PC-3 (cell line): ENCODE results near the gene REXO1.

Experiments used
- CTCF ChIP-seq: fragments of 300-600 bp; sonication (generic); conservative IDR thresholded peaks from 2 replicates; pipeline ENCODE4 v1.5.1; 2017; ENCODE audit warnings: antibody characterized with exemption, low read depth, mild to moderate bottlenecking, low read length
- EZH2 ChIP-seq: fragments of 300-600 bp; sonication (generic); IDR thresholded peaks from one replicate; pipeline ENCODE4 v1.6.1; 2017; ENCODE audit warnings: antibody characterized with exemption, mild to moderate bottlenecking, low read length; ENCODE audit not compliant: unreplicated experiment

DNA sequence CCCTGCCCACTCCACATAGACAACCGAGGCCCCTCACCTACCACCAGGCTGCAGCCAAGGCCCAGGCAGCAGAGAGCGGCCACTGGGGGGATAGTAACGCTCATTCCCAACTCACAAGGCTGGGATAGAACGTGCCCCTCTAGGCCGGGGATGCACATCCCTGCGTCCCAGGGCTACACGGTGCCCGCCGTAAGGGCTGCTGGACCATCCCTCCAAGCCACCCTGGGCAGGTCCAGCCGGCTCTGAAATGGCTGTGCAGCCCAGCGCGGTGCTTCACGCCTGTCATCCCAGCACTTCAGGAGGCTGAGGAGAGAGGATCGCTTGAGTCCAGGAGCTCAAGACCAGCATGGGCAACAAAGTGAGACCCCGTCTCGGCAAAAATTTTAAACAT is 3.2 kb downstream of the REXO1 start:
- TF ChIP-seq EZH2 (no peak), CTCF (no peak)
